LoVo (cell line): ENCODE results near the gene TRIM62.

ENCODE experiments used
- DNase-seq: peaks from one replicate; pipeline ENCODE4 v3.0.0-alpha.2; 2016; ENCODE audit warnings: low spot score

TRIM62 gene

DNA sequence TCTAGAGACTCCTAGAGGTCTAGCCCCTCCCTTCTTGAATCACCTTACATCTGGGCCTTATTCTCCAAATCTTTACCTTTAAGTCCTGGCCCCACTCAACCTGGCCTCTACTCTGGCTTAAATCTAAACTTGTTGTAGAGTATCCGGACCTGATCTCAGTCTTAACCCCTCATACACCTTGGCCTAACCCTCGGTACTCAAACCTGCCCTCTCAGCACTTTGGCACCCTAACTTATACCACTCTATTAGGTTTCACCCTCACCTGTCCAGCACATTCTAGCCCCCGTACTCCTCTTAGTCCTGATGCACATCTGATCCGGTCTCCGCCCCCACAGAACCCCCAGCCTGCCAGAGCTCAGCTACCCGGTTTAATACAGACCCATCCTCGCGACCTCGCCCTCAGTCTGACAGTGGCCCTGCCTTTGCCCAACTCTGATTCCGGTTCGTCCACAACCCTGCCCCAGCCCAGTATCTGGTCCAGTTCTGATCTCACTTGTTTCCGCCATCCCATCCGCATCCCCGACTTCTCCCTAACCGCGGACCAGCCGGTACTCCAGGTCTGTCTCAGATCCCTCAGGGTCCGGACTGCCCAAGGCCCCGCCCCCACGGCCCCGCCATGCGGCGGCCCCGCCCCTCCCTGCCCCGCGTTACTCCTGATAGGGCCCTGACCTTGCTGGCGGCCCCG is 1.5 kb downstream of the TRIM62 start:
- DNase-seq = no peak

DNA sequence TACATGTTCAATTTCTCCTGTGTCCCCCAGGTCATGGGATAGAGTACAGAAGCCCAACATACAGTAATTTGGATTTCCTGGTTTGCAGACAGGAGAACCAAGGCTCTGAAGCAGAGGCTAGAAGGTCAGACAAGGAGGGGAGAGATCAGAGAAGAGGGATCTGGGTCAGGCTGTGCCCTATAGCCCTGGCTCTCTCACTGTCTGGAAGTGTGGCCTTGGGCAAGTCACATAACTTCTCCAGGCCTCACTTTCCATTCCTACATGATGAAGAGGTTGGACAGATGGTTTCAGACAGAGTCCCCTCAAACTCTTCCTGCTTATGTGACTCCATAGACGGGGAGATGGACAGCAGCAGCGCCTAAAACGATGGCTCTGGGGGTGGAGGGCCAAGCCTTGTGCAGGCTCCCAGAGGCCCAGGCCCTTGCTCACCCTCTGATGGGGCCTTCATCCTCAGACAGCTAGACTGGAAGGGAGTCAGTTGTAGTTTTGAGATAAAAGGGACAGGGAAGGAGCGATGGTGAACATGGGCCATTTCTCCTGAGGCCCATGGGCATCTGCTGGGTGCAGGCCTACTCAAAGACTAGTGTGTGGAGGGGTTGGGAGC is 2.9 kb downstream of the TRIM62 start:
- no peak for DNase-seq

DNA sequence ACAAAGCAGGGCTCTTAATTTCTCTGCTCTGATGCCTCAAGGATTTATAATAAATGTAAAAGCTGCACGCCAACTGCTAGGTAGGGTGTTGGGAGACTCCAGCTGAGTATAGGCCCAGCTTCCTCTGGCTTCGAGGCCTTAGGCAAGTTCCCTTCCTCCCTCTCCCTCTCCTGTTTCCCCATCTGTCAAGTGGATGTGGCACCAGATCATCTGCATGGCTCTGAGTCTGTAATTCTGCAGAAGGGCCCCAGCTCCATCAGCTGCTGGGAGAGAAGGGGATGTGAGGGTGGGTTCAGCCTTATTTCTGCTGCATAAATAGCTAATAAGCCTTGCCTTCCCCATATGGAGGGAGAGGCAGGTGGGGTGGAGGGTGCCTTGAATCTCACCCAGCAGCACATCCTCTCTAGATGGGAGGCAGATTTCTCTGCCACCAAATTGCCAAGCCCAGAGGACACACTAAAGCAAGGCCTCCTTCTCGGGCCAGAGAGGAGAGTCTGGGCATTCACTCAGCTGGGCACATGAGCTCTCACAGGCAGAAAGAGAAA is 3.8 kb downstream of the TRIM62 start:
- DNase-seq = no peak

DNA sequence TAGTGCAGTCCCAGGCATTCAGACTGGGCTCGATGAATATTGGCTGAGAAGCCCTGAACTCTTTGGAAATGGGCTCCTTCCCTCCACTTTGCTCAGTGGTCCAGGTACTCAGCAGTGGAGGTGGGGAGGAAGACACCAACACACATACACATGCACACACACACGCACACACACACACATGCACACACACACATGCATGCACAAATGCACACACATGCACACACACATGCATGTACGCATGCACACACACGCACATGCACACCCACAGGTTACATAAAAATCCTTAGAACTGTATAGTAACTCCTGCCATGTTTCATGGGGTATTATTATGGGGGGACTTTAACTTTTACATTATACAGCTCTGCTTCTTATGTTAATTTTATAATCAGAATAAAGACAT is 5.0 kb downstream of the TRIM62 start:
- DNase-seq = no peak

DNA sequence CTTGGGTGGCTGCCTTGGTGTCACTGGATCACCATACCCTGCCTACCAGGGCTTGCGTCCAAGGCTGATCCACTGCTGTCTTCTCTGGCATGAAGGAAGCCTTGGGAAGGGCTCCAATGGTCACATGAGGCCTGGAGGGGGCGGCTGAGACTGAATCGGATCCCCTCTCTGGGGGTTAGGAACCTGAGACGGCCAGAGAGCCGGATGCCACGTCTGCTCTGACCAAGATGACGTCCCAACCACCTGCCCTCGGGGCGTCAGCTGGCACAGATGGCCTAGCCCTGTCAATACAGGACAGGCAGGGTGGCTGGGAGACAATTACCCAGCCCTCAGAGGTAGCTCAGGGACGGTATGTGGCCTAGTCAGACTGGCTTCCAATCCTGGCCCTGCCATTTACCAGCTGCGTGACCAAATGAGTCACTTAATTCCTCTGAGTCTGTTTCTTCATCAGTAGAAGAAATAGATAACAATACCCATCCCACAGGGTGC is 5.4 kb downstream of the TRIM62 start:
- DNase-seq = no peak

DNA sequence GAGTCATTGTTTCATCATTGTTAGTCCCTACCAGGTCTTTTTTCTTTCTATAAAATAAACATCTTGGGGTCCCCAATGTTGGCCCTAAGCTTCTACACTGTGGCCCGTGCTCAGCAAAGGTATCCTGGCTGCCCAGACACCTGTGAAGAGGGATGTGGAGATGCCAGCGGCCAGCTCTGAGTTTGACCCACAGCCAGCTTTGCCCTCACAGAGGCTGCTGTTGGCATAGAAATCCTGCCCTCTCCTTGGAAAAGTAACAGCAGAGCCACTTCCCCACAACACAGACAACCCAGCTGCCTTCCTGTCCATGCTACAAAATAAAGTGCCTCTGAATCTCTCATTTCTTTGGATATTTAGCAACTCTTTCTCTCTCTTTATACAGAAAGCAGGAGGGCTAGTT is 6.0 kb downstream of the TRIM62 start:
- no peak for DNase-seq

DNA sequence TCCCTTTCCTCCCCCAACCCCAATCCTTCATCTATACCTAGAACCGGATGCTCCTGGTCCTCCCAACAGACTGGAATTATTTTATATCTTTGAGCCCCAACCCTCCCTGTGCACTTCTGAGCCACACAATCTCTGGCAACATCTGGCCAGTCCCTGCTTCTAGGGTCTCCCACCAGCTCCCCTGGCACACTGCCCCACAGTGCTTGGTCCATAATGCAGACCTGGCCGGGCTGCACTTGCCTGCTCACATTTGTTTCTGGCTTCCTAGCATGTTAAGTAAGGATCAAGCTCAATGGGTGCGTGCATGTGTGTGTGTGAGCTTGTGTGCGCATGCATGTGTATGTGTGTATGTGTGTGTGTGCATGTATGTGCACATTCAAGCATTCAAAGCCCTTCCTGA is 8.8 kb downstream of the TRIM62 start:
- no peak for DNase-seq

DNA sequence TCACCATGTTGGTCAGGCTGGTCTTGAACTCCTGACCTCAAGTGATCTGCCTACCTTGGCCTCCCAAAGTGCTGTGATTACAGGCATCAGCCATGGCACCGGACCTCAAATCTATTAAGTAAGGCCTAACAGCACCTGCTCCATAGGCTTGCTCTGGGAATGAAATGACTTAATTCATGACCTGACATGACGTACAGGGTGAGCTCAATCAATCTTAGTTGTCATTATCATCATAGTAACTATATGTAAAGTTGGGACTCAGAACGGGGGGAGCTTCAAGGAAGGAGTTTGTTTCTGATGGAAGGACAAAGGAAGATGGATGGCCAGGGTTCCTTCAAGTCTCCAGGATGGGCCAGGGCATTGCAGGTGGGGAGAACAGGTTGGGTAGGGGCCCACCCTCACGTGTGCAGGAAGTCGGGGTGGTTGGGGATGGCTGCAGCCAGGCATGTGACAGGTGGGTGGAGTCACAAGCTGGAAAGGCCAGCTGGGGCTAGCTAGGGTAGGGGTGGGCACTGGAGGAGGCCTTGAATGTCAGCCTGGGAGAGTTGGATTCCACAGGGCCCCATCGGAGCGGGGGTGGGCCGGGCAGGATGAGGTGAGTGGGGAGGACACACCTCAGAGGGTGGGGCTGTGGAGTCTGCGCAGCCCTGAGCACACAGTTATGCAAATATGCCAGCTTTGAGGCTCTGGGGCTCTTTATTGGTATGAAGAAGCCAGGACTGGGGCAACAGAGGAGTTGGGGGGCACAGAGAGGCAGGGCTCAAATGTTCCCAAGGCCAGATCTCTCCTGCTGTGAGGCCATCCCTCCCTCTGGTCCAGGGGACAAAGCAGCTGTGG is 9.6 kb downstream of the TRIM62 start:
- DNase-seq = no peak

DNA sequence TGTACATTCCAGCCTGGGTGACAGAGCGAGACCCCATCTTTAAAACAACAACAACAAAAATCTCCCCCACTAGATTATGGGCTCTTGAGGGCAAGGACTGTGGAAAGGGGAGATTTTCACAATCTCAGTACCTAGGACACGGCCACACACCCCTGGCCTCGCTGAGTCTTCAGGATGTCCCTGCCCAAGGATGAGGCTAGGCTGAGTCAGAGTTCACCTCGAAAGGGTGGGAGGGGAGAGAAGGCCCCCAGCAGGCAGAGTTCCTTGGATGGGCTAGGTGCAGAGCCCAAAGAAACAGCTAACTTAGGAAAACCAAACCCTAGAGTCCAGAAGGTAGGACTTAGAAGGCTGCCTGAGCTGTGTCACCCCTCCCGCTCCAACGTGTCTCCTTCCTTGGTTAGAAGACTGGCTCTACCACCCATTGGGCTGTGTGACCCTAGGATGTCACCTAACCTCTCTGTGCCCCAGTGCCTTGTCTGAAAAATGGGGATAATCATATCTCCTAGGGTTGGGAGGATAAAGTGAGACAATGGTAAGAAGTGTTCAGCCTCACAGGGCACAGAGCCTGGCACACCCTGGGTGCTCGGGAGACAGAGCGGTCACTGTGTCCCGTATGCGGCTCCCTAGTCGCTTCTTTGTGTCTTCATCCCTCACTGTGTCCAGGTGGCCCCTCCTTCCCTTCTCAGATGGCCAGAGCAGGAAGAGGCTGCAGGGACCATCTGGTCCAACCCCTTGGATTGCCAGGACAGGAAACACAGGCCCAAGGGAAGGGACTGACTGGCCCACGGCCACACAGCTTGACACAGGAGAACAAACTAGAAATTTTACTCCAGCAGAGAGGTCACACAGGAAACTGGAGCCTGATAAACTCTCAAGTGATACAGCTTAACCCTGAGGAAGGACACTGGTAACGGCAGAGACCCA is 11.2 kb downstream of the TRIM62 start:
- DNase-seq = no peak

DNA sequence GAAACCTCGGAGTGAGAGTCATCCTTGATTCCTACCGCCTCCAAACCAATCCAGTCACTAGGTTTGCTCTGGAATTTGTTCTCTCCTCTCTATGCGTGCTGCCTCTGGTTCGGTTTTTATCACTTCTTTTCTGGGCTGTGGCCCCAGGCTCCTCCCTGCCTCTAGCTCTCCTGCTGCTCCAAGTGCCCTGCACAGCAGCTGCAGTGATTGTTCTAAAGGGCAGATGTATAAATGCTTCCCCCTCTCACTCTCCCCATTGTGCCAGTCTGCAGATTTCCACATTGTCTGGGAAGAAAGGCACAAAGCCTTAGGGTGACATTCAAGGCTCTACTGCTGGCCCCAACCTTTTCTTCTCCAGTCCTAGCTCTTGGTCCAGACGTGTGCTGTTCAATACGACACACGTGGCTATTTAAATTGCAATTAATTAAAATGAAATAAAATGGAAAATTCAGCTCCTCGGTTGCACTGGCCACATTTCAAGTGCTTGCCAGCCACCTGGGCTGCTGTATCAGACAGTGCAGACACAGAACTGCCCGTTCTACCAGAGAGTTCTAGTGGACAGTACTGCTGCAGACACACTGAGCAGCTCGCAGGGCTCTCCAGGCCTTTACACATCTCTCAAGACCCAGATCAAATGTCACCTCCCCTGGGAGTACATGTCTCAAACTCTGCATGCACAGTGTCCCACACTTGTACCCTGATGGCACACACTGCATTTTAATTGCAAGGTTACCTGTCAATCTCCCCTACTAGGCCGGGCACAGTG is 12.4 kb downstream of the TRIM62 start:
- no peak for DNase-seq

DNA sequence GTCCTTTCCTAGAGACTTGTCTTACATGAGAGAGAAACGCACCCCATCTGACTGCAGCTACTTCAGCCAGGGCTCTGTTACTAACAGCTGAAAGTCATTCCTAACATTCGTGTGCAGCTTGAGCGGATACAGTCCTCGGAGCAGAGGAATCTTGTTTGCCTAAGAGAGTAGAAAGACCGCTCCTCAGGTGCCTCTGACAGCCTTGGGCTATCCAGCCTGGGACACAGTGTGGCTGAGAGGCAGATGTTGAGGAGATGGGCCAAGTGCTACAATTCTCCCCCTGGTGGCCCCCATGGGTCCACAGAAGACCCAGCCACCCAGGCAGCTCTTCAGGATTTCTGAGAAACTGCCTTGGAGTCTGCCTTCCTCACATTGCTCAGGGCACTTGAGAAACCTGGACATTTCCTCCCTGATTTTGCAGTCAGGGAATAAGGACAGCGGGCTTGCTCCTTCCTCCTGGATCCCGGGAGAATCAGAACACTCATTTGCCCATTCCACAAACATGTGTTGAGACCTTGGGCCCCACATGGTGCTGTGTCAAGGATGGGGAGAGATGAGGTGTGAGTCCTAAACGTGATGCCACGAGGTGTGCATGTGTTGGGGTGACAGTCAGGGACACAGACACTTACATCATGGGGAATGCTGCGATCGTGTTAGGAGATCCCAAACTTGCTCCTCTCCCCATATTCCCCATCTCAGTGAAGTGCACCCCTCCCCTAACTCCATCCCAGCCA is 13.1 kb downstream of the TRIM62 start:
- DNase-seq = no peak

DNA sequence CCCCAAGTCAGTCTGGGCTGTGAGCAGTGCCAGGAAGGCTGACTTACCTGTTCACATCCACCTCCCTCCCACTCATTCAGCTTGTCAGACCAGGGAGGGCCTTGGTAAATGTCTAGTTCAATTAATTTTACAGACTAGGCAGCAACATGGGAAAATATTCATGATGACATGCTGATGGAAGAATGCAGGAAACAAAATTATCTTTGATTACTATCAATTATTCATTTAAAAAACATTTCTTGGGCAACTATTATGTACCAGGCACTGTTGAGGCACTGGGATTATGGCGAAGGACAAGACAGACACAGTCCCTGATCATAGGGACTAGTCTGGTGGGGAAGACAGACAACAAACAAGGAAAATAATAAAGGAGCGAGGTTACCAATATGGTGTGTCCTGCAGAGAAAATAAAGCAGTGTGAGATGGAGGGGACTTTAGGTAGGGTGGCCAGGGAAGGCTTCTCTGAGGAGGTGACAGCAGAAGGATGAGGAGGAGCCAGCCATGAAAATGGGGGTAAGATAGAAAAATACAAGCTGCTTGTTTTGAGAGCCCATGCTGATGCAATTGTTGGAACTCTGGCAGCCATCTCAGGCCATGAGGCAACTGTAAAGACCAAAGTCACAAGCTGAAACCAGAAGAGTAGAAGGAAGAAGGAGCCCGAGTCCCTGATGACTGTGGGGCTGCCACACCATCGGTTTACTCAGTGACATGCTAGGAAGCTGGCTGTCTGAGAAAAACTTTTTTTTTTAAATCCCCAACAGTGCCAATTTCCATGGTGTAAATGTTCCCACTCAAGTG is 14.0 kb downstream of the TRIM62 start:
- DNase-seq = no peak

DNA sequence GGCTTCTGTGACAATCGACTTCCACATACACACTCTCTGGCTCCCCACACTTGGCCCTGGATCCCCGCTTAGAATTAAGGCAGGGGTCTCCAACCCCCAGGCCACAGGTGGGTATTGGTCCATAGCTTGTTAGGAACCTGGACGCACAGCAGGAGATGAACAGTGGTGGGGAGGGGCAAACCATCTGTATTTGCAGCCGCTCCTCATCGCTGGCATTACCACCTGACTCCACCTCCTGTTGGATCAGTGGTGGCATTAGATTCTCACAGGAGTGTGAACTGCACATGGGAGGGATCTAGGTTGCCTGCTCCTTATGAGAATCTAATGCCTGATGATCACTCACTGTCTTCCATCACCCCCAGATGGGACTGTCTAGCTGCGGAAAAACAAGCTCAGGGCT is 16.0 kb downstream of the TRIM62 start:
- no peak for DNase-seq

DNA sequence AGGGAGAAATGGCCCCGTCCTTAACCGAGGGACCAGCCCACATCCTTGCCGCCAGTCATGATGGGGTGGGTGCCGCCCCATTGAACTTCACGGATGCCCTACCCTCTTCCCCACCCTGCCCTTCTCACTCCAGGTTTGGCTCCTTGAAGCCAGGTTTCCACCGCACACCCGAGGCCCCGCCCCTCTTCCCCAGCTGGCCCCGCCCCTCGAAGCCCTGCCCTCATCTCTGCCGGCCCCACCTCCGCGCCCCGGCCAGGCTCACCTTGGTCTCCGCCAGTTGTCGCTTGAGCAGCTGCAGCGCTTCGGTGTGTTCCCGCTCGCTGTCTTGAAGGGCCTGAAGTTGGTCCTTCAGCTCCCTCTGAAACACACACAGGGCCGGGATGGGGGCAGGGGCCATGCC is 16.6 kb downstream of the TRIM62 start:
- no peak for DNase-seq

DNA sequence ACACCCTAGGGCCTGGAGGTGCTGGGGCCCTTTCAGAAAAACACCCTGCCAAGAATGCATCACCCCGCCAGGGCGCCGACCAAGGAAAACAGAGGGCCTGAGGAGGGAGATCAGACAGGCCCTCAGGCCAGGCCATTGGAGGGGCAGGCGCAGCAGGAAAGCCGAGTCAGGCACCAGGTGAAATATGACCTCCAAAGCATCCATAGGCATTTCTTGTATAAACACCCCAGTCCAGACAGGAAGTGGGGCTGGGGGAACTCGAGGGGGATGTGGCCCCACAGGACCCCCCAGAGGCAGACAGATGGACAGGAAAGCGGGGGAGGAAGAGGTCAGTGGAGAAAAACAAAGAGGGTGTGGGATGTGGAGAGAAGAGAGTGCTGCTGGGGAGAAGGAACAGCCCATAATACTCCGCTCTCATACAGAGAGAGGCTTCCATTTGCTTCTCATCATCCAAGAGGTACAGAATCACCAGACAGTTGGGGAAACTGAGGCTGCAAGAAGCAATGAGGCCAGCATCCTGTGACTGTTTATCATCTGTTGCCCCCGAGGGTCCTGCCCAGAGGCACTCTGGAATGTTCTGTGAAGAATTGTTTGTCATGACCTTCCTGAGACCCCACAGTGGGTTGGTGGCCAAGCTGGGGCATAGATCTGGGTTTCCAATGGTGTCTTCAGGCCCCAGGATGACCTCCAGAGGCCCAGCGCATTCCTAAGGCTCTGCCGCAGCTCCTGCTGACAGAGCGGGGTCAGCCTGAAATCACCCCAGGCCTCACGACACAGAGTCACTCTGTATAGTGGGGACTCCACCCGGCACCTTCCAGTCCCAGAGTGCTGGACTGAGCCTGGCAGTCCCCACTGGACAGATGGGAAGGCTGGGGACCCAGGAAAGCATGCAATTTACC is 18.0 kb downstream of the TRIM62 start:
- no peak for DNase-seq

DNA sequence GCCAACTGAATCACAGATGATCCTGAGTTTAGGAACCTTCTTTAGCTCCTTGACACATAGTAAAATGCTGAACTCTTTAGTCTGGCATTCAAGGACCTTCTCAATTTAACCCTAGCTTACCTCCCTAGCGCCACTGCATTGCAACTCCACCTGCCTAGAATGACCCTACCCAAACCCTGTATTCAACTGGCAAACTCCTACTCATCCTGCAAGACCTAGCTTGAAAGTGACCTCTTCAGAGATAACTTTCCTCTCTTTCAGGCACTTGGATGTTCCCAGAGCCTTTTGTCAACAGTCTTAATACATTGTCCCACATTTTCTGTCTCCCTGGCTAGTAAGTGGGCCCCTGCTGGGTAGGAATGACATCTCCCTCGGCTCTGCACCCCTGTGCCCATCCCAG is 19.7 kb downstream of the TRIM62 start:
- no peak for DNase-seq

DNA sequence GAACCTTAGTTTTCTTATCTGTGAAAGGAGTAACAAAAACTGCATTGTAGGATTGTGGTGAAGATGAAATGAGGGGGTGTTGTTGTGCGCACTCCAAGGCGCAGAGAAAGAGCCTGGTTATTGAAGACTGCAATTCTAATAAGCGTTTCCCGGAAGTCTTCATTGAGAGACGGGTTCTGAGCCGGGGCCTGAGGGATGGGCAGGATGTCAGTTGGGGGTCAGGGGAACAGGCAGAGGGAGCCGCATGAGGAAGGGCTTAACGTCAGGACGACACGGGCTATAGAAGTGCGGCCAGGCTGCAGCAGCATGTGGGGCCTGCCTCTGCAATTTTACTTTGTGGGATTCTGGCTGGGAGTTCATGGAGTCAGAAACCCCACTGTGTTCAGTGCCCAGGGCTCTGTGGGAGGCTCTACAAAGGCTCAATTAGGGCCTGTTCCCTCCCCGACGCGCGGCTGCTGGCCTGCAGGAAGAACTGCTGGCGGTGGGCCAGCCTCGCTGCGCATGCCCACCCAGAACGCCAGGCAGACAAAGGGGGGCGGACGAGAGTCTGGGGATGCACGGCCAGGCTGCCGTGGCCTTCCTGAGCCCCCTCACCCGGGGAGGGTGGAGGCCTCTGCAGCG is 20.7 kb downstream of the TRIM62 start:
- no peak for DNase-seq

DNA sequence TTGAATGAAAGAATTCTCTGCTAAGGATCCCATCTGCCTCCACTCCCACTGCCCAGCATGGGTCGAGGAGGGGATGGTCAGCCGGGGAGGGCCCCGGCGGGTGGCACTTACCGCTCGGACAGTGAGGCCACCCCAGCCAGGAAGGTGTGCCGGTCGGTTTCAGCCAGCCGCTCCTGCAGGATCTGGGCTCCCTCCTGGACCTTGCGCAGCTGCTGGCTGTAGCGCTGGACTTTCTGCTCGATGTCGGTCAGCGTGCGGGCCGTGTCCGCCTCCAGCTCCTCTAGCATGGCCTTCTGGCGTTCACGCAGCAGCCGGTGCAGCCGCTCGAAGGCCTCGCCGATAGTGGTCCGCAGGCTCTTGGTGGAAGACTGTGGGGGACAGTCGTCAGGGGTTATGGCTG is 22.3 kb downstream of the TRIM62 start:
- no peak for DNase-seq
